Mesendoderm (in vitro differentiated cells): ENCODE results near the gene ATP2A3.

Source experiments
- DNase-seq: peaks from one replicate; pipeline ENCODE4 v3.0.0; 2013
- H2AK5ac ChIP-seq: 2 replicates; pipeline ENCODE4 v1.6.1; 2013; ENCODE audit warnings: low read length, inconsistent platforms
- H2BK120ac ChIP-seq: 2 replicates; pipeline ENCODE4 v1.6.1; 2013; ENCODE audit warnings: low read depth, mild to moderate bottlenecking, low read length, moderate library complexity, mixed read lengths
- H2BK15ac ChIP-seq: replicated peaks from 2 replicates; pipeline ENCODE4 v1.6.1; 2013; ENCODE audit warnings: low read depth, mild to moderate bottlenecking, moderate library complexity
- H2BK5ac ChIP-seq: 2 replicates; pipeline ENCODE4 v1.6.1; 2013; ENCODE audit warnings: low read length, inconsistent platforms
- H3K18ac ChIP-seq: 2 replicates; pipeline ENCODE4 v1.6.1; 2013; ENCODE audit warnings: mild to moderate bottlenecking, low read length, mixed read lengths
- H3K23ac ChIP-seq: one replicate; pipeline ENCODE4 v1.6.1; 2013; ENCODE audit warnings: low read length
- H3K27ac ChIP-seq: 2 replicates; pipeline ENCODE4 v1.5.1; 2013; ENCODE audit warnings: low read depth, mild to moderate bottlenecking, inconsistent platforms, low read length, moderate library complexity
- H3K27me3 ChIP-seq: 2 replicates; pipeline ENCODE4 v1.6.1; 2013; ENCODE audit warnings: low read length, control low read depth, mild to moderate bottlenecking, inconsistent platforms; ENCODE audit not compliant: insufficient read depth, poor library complexity
- H3K36me3 ChIP-seq: 2 replicates; pipeline ENCODE4 v1.6.1; 2013; ENCODE audit warnings: low read length, inconsistent platforms; ENCODE audit not compliant: control insufficient read depth, insufficient read depth
- H3K4ac ChIP-seq: one replicate; pipeline ENCODE4 v1.6.1; 2013; ENCODE audit warnings: low read depth, mild to moderate bottlenecking, low read length, moderate library complexity
- H3K4me1 ChIP-seq: 2 replicates; pipeline ENCODE4 v1.6.1; 2013; ENCODE audit warnings: low read depth, low read length, inconsistent platforms; ENCODE audit not compliant: control insufficient read depth
- H3K4me2 ChIP-seq: 2 replicates; pipeline ENCODE4 v1.6.1; 2013; ENCODE audit warnings: low read length
- H3K4me3 ChIP-seq: 2 replicates; pipeline ENCODE4 v1.5.1; 2013; ENCODE audit warnings: mild to moderate bottlenecking, low read length
- H3K56ac ChIP-seq: one replicate; pipeline ENCODE4 v1.6.1; 2013; ENCODE audit warnings: low read length
- H3K79me1 ChIP-seq: 2 replicates; pipeline ENCODE4 v1.6.1; 2013; ENCODE audit warnings: low read length, inconsistent platforms
- H3K79me2 ChIP-seq: 2 replicates; pipeline ENCODE4 v1.6.1; 2013; ENCODE audit warnings: mild to moderate bottlenecking, low read length; ENCODE audit not compliant: control insufficient read depth, insufficient read depth
- H3K9ac ChIP-seq: 2 replicates; pipeline ENCODE4 v1.6.1; 2013; ENCODE audit warnings: low read length, inconsistent platforms
- H4K5ac ChIP-seq: one replicate; pipeline ENCODE4 v1.6.1; 2013; ENCODE audit warnings: low read length
- H4K8ac ChIP-seq: one replicate; pipeline ENCODE4 v1.6.1; 2013; ENCODE audit warnings: low read depth, mild to moderate bottlenecking, control low read depth, low read length, moderate library complexity
- WGBS: extraction: QIAGEN DNeasy Blood & Tissue Kit; methylation state at CpG from one replicate; pipeline ENCODE4 v1.1.7; 2013; ENCODE audit warnings: low lambda C conversion rate, missing lambda C conversion rate; ENCODE audit not compliant: insufficient coverage; ENCODE audit errors: extremely low coverage; 5-methylcytosine and 5-hydroxymethylcytosine counted together

The ATP2A3 gene

GRCh38 chr17:3879591-3880417 is 84.4 kb downstream of the ATP2A3 start:
- Histone ChIP-seq H3K56ac (no peak overlapping the region), H2BK15ac (no peak overlapping the region), H3K4me3 (no peak overlapping the region), H2BK120ac (no peak overlapping the region), H3K36me3 (no peaks in the 10 kb centered on the region), H3K18ac (no peak overlapping the region), H3K79me1 (no peaks in the 10 kb centered on the region), H2BK5ac (no peak overlapping the region), H2AK5ac (no peak overlapping the region), H3K23ac (no peak overlapping the region), H3K4ac (no peak overlapping the region), H3K4me2 (no peak overlapping the region), H4K5ac (no peak overlapping the region), H3K4me1 (no peaks in the 10 kb centered on the region), H4K8ac (no peak overlapping the region), H3K27me3 (no peaks in the 10 kb centered on the region), H3K9ac (no peak overlapping the region), H3K79me2 (no peaks in the 10 kb centered on the region), H3K27ac (no peak overlapping the region)
- no CpG with 5 or more reads among the region's 25 CpGs for WGBS
- DNase-seq = no peak

- no peaks in the 10 kb centered on the region for H3K79me2 ChIP-seq
- H4K5ac ChIP-seq = no peak overlapping the region
- no peaks in the 10 kb centered on the region for H3K79me1 ChIP-seq
- H3K9ac ChIP-seq = no peak overlapping the region
- H3K4me3 ChIP-seq = no peak overlapping the region
- no peaks in the 10 kb centered on the region for H3K27me3 ChIP-seq
- no peak overlapping the region for H2BK5ac ChIP-seq
- no peaks in the 10 kb centered on the region for H3K4me1 ChIP-seq
- no peak overlapping the region for H4K8ac ChIP-seq
- H2BK120ac ChIP-seq = no peak overlapping the region
- H2BK15ac ChIP-seq = no peak overlapping the region
- no peak overlapping the region for H3K23ac ChIP-seq
- H3K36me3 ChIP-seq = no peaks in the 10 kb centered on the region
- H2AK5ac ChIP-seq = no peak overlapping the region
- no CpG with 5 or more reads among the region's 5 CpGs for WGBS
- no peak overlapping the region for H3K27ac ChIP-seq
- H3K18ac ChIP-seq = no peak overlapping the region
- H3K4me2 ChIP-seq = no peak overlapping the region
- peak; percentile 55 for DNase-seq
- H3K4ac ChIP-seq = no peak overlapping the region
- no peak overlapping the region for H3K56ac ChIP-seq
Measured at GRCh38 chr17:3879186-3879585, 85.1 kb downstream of the ATP2A3 start.

DNA sequence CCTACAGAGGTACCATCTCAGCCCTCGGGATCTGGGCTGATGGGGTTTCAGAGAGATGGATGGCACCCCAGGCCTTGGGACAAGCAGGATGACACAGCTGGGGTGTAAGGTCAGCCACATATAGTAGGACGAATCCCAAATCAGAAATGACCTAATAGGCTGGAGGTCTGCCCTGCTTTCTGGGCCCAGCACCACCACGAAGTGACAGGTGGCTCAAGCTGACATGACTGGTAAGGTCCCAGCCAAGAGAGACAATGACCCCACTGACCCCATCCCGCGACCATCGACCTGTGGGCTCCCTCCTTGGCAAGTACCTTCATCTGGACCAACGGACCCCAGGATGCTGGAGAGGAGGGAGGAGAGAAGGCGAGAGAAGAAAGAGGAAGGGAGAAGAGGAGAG is 87.0 kb downstream of the ATP2A3 start:
- H4K5ac ChIP-seq = no peak overlapping the region
- no peaks in the 10 kb centered on the region for H3K27me3 ChIP-seq
- no peak overlapping the region for H3K4ac ChIP-seq
- DNase-seq = no peak
- H3K36me3 ChIP-seq = no peaks in the 10 kb centered on the region
- H3K79me2 ChIP-seq = no peaks in the 10 kb centered on the region
- H3K56ac ChIP-seq = no peak overlapping the region
- H3K27ac ChIP-seq = no peak overlapping the region
- H2AK5ac ChIP-seq = no peak overlapping the region
- no peak overlapping the region for H3K4me3 ChIP-seq
- no peaks in the 10 kb centered on the region for H3K4me1 ChIP-seq
- WGBS = no CpG with 5 or more reads among the region's 8 CpGs
- no peak overlapping the region for H3K18ac ChIP-seq
- H4K8ac ChIP-seq = no peak overlapping the region
- no peak overlapping the region for H3K23ac ChIP-seq
- H3K9ac ChIP-seq = no peak overlapping the region
- no peaks in the 10 kb centered on the region for H3K79me1 ChIP-seq
- H2BK15ac ChIP-seq = no peak overlapping the region
- H2BK5ac ChIP-seq = no peak overlapping the region
- no peak overlapping the region for H2BK120ac ChIP-seq
- H3K4me2 ChIP-seq = no peak overlapping the region

DNA sequence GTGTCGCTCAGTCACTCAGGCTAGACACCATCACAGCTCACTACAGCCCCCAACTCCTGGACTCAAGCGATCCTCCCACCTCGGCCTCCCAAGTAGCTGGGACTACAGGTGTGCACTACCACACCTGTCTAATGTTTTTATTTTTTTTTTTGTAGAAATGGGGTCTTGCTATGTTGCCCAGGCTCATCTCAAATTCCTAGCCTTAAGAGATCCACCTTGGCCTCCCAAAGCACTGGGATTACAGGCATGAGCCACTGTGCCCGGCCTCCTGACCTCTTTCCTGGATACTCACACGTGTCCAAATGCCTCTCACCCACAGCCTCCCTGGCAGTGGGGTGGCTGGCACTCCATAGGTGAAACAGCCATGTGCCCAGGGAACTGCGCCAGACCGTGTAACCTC is 88.9 kb downstream of the ATP2A3 start:
- no peak overlapping the region for H2AK5ac ChIP-seq
- no peaks in the 10 kb centered on the region for H3K79me1 ChIP-seq
- H3K79me2 ChIP-seq = no peaks in the 10 kb centered on the region
- H3K27me3 ChIP-seq = no peaks in the 10 kb centered on the region
- H4K5ac ChIP-seq = no peak overlapping the region
- no peak overlapping the region for H2BK5ac ChIP-seq
- no peak overlapping the region for H2BK15ac ChIP-seq
- no peak for DNase-seq
- H3K18ac ChIP-seq = no peak overlapping the region
- no peak overlapping the region for H3K27ac ChIP-seq
- H3K56ac ChIP-seq = no peak overlapping the region
- no CpG with 5 or more reads among the region's 7 CpGs for WGBS
- no peak overlapping the region for H3K4me3 ChIP-seq
- no peak overlapping the region for H3K4me2 ChIP-seq
- no peak overlapping the region for H4K8ac ChIP-seq
- H3K36me3 ChIP-seq = no peaks in the 10 kb centered on the region
- H2BK120ac ChIP-seq = no peak overlapping the region
- no peak overlapping the region for H3K23ac ChIP-seq
- H3K9ac ChIP-seq = no peak overlapping the region
- no peaks in the 10 kb centered on the region for H3K4me1 ChIP-seq
- no peak overlapping the region for H3K4ac ChIP-seq
